Upper lobe of left lung (tissue), 6 donors: Measurements from ENCODE around the gene TPSD1. TPM values are rescaled to one million over a fixed set of nuclear protein-coding genes. Genes with fewer than 3 reads are reported as not detected.
"Not testable (repeated sequence)": the region's sequence is repeated elsewhere in the genome, so short reads cannot be mapped to it uniquely, and the experiment has no call there.

Experiments
- ATAC-seq, 2 donors: fragments of 200-7000 bp; cut with Tn5 transposase; one replicate each; pipeline ENCODE4 v1.9.1; 2022; ENCODE audit warnings: mild to moderate bottlenecking in 2 of 2, moderate library complexity in 2 of 2; ENCODE audit not compliant: low FRiP score in 2 of 2
- DNase-seq, 2 donors: peaks; one replicate each; pipeline ENCODE4 v3.0.0-alpha.2; 2019 to 2020
- H3K27ac ChIP-seq, 4 donors: fragments of 200-600 bp; sonication (generic); one replicate each; pipeline ENCODE4 v1.5.1; 2016 to 2019
- H3K27me3 ChIP-seq, 4 donors: fragments of 200-600 bp; sonication (generic); one replicate each; pipeline ENCODE4 v1.5.1; 2017 to 2019
- H3K36me3 ChIP-seq, 4 donors: fragments of 200-600 bp; sonication (generic); one replicate each; pipeline ENCODE4 v1.5.1; 2016 to 2019
- H3K4me1 ChIP-seq, 4 donors: fragments of 200-600 bp; sonication (generic); one replicate each; pipeline ENCODE4 v1.5.1; 2018 to 2019
- H3K4me3 ChIP-seq, 4 donors: fragments of 200-600 bp; sonication (generic); one replicate each; pipeline ENCODE4 v1.5.1; 2017 to 2019; ENCODE audit warnings: mild to moderate bottlenecking in 2 of 4, moderate library complexity in 1 of 4
- H3K9me3 ChIP-seq, 4 donors: fragments of 200-600 bp; sonication (generic); one replicate each; pipeline ENCODE4 v1.5.1; 2018 to 2019
- CTCF ChIP-seq, 6 experiments: fragments of 450-650 bp in 4 of 6; fragments of 200-600 bp in 2 of 6; sonication (generic) in 2 of 6; IDR thresholded peaks; one replicate each; pipeline ENCODE4 v1.5.1; 2016 to 2019; ENCODE audit warnings: antibody characterized with exemption in 6 of 6
- EP300 ChIP-seq, 4 donors: sonication (generic); formaldehyde crosslinking; IDR thresholded peaks; one replicate each; pipeline ENCODE4 v1.5.1; 2017; ENCODE audit warnings: antibody characterized with exemption in 4 of 4, control low read depth in 2 of 4
- POLR2A ChIP-seq, 4 donors: fragments of 450-650 bp; IDR thresholded peaks; one replicate each; pipeline ENCODE4 v1.5.1; 2016 to 2017; ENCODE audit warnings: antibody characterized with exemption in 4 of 4, mild to moderate bottlenecking in 2 of 4
- POLR2AphosphoS5 ChIP-seq, 2 donors: sonication (generic); formaldehyde crosslinking; IDR thresholded peaks; one replicate each; pipeline ENCODE4 v1.5.1; 2017; ENCODE audit warnings: antibody characterized with exemption in 2 of 2
- WGBS, 2 donors: methylation state at CpG; one replicate each; pipeline ENCODE4 v1.1.5; 2017 to 2018; 5-methylcytosine and 5-hydroxymethylcytosine counted together
- total RNA-seq, 6 donors: library from RNA; depleted of rRNA in 4 of 6; stranded (reverse); fragments of >200 nt in 4 of 6; gene quantifications; one replicate each; pipeline versions ENCODE4 v1.1.0 to v1.2.1, GENCODE V29; 2016 to 2021
- donor health status: DM: no; HTN: no; CAD: no; lungs with moderate emphysema.
- donor health status: DM: no; HTN: yes; CAD: no; lungs with severe emphysema.

The TPSD1 gene
- total RNA-seq, 6 donors from 2014 or later: 1.3 to 14.0 (median 6.4) TPM

GRCh38 chr16:1244881-1245280 is 11.0 kb upstream of the TPSD1 start:
- 71 to 86% methylated on average over 2 to 7 of the region's 12 CpGs for WGBS, 2 donors
- TF ChIP-seq POLR2AphosphoS5 (IDR thresholded peaks at IDR 0.05) (no peak), POLR2A (IDR thresholded peaks at IDR 0.05) (no peak), EP300 (IDR thresholded peaks at IDR 0.05) (no peak), CTCF (IDR thresholded peaks at IDR 0.05) (no peak)
- DNase-seq (peak; percentile 33 to 67), ATAC-seq (no peak)
- Histone ChIP-seq H3K9me3 (no peaks in the 10 kb centered on the region), H3K27me3 (no peaks in the 10 kb centered on the region), H3K27ac (no peak overlapping the region), H3K36me3 (no peaks in the 10 kb centered on the region), H3K4me1 (no peaks in the 10 kb centered on the region), H3K4me3 (no peak overlapping the region)

GRCh38 chr16:1245452-1246020 is 10.3 kb upstream of the TPSD1 start:
- TF ChIP-seq CTCF (IDR thresholded peaks at IDR 0.05) (no peak), POLR2A (IDR thresholded peaks at IDR 0.05) (no peak), EP300 (IDR thresholded peaks at IDR 0.05) (no peak), POLR2AphosphoS5 (IDR thresholded peaks at IDR 0.05) (no peak)
- Histone ChIP-seq H3K36me3 (no peaks in the 10 kb centered on the region), H3K27me3 (no peaks in the 10 kb centered on the region), H3K27ac (no peak overlapping the region), H3K9me3 (no peaks in the 10 kb centered on the region), H3K4me3 (no peak overlapping the region), H3K4me1 (no peaks in the 10 kb centered on the region)
- WGBS, 2 donors: 42 to 47% methylated on average over 21 to 22 of the region's 22 CpGs
- no peak for DNase-seq
- no peak for ATAC-seq

GRCh38 chr16:1247903-1248537 is 7.8 kb upstream of the TPSD1 start:
- H3K27me3 ChIP-seq, H3K27ac ChIP-seq, H3K36me3 ChIP-seq, H3K9me3 ChIP-seq, H3K4me1 ChIP-seq, H3K4me3 ChIP-seq, ATAC-seq, DNase-seq: not testable (repeated sequence)
- WGBS, 2 donors: 87 to 90% methylated on average over 7 to 12 of the region's 14 CpGs

GRCh38 chr16:1249031-1249755 is 6.7 kb upstream of the TPSD1 start:
- DNase-seq (peak in 1 of 2 donors; percentile 64), ATAC-seq (peak; percentile 61 to 83)
- not testable (repeated sequence) for H3K27ac ChIP-seq, H3K36me3 ChIP-seq, H3K27me3 ChIP-seq, H3K9me3 ChIP-seq, H3K4me3 ChIP-seq, H3K4me1 ChIP-seq
- 57% methylated on average over 4 of the region's 43 CpGs; no CpG with 5 or more reads in 1 of the 2 donors for WGBS, 2 donors

- ATAC-seq: peak in 1 of 2 donors; percentile 19
- not testable (repeated sequence) for H3K27me3 ChIP-seq
Measured at GRCh38 chr16:1253701-1254364, 2.0 kb upstream of the TPSD1 start.

GRCh38 chr16:1254821-1255220 is 1.0 kb upstream of the TPSD1 start:
- H3K27ac ChIP-seq, ATAC-seq, H3K4me1 ChIP-seq, H3K4me3 ChIP-seq, H3K36me3 ChIP-seq, H3K9me3 ChIP-seq: not testable (repeated sequence)
- H3K27me3 ChIP-seq: peaks cover 0 to 11% (median 4%) of the 10 kb centered on the region in 4 donors
- peak in 1 of 2 donors; percentile 24 for DNase-seq
- WGBS, 2 donors: no CpG with 5 or more reads among the region's 3 CpGs

More at GRCh38 chr16:1253701-1254364, 2.0 kb upstream of the TPSD1 start:
- not testable (repeated sequence) for DNase-seq, H3K9me3 ChIP-seq, H3K36me3 ChIP-seq, H3K4me1 ChIP-seq, H3K4me3 ChIP-seq, H3K27ac ChIP-seq
- no CpG with 5 or more reads among the region's 47 CpGs for WGBS, 2 donors

- H3K9me3 ChIP-seq, H3K27ac ChIP-seq, H3K4me1 ChIP-seq, H3K36me3 ChIP-seq, H3K4me3 ChIP-seq: not testable (repeated sequence)
- peaks cover 0 to 23% (median 6%) of the 10 kb centered on the region in 4 donors for H3K27me3 ChIP-seq
- 78% methylated on average over 10 of the region's 23 CpGs; no CpG with 5 or more reads in 1 of the 2 donors for WGBS, 2 donors
- DNase-seq: peak in 1 of 2 donors; percentile 70
- peak; percentile 2 to 6 for ATAC-seq
Measured at GRCh38 chr16:1256296-1256873, 516 bp downstream of the TPSD1 start.
